T-helper 17 cell (primary cell): ENCODE results near the gene EMILIN3. TPM values are rescaled to one million over a fixed set of nuclear protein-coding genes. Genes with fewer than 3 reads are reported as not detected.

ENCODE experiments used
- ATAC-seq: fragments of 150-1000 bp; cut with Tn5 transposase; 2 replicates; pipeline ENCODE4 v1.10.0; 2021; ENCODE audit warnings: mild to moderate bottlenecking, moderate library complexity
- DNase-seq, 3 donors: peaks; one replicate each; pipeline versions ENCODE4 v3.0.0 to v3.0.0-alpha.2; 2020 to 2021
- H3K9me3 ChIP-seq: one replicate; pipeline ENCODE4 v1.7.0; 2013; ENCODE audit warnings: low read length, mild to moderate bottlenecking; ENCODE audit not compliant: control insufficient read depth, poor library complexity, severe bottlenecking
- H3K27ac Mint-ChIP-seq: one replicate; pipeline ENCODE4 v1.8.0; 2022; ENCODE audit warnings: mild to moderate bottlenecking, moderate library complexity, mixed read lengths
- H3K27me3 Mint-ChIP-seq: one replicate; pipeline ENCODE4 v1.8.0; 2022; ENCODE audit warnings: mixed read lengths
- H3K36me3 Mint-ChIP-seq: one replicate; pipeline ENCODE4 v1.8.0; 2022; ENCODE audit warnings: low read depth, mixed read lengths
- H3K4me1 Mint-ChIP-seq: one replicate; pipeline ENCODE4 v1.8.0; 2022; ENCODE audit warnings: mild to moderate bottlenecking, mixed read lengths
- H3K4me3 Mint-ChIP-seq: one replicate; pipeline ENCODE4 v1.8.0; 2022; ENCODE audit warnings: mild to moderate bottlenecking, moderate library complexity, mixed read lengths
- total RNA-seq, 4 donors: library from RNA in 2 of 4; stranded (reverse) in 2 of 4; gene quantifications; one replicate each; pipeline ENCODE4 v1.2.3 and lab custom pipeline; 2022 to 2026

The EMILIN3 gene
- total RNA-seq, 2 donors from 2014 or later, result not detected

DNA sequence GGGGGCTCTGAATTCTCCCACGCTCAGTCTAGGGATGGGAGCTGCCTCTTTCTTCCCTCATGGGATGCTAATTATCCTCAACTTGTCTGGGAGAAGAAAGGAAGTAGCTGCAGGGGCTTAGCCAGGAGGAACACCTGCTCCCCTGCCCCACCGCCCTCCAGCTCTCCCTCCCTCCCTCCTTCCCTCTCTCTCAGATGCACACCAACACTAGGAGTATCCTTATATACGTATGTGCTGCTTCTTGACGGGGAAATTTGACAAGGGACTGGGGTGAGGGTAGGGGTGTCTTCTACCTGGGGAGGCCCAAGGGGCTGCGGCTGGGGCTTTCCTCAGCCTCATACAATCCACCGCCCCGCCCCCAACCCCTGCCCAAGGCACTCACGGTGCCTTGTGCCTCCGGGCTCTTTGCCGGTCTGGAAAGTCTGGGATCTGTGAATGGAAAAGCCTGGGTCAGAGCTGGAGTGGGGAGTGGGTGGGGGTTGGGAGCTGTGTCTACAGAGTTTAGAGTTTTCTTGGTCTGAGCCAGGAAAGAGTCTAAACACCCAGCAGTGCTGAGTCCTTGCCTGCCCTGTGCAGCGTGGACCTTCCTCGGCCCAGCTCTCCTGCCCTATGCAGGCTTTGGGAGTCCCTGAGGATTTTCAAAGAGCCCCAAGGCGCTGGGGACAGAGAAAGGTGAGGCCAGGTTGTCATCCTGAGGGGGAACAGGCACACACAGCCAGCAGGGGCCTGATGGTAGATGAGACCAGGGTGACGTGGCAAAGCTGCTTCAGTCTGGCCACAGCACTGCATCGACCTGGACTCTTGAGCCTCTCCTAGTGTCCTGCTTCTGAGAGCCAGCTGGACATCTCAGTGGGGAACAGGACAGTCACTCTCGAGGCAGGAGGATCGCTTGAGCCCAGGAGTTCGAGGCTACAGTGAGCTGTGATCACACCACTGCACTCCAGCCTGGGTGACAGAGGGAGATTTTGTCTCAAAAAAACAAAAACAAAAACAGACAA lies 29.3 kb upstream of the EMILIN3 start:
- H3K9me3 ChIP-seq, result no peaks in the 10 kb centered on the region
- DNase-seq (no peak), ATAC-seq (no peak)
- no peak overlapping the region for H3K4me3 Mint-ChIP-seq
- H3K27me3 Mint-ChIP-seq, result no peaks in the 10 kb centered on the region
- H3K27ac Mint-ChIP-seq, result no peak overlapping the region
- H3K4me1 Mint-ChIP-seq, result no peaks in the 10 kb centered on the region
- H3K36me3 Mint-ChIP-seq, result no peaks in the 10 kb centered on the region

DNA sequence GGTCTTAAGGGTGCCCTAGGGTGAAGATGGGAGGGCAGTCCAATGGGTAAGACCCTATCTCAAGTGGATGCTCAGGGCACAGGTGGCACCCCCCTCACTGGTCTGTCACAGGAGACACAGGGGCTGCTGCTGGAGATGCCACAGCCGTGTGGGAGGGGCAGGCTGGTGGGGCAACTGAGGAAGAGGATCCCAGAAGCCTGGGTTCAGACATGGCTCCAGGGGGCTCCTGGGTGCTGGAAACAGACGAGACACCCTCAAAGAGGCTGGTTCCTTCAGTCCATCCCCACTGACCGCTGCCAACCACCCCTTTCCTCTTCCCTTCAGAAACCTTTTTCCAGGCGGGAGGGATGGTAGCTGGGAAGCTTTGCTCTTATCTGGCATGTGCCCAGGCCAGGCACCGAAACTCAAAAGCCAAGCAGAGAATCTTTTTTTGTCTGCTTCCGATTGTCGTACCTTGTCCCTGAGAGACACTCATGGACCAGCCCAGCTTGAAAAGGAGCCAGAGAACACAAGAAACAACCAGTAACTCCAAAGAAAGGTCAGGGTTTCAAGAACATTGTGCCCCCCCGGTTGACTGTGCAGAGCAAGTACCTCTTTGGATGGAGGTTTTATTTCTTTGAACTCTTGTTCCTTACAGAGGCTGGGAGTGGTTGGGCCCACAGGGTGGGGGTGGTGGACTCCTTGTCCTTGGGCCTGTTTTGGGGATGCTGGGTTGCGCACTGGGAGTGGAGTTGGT lies 28.5 kb upstream of the EMILIN3 start:
- DNase-seq, result no peak
- no peaks in the 10 kb centered on the region for H3K27me3 Mint-ChIP-seq
- H3K36me3 Mint-ChIP-seq, result no peaks in the 10 kb centered on the region
- no peak overlapping the region for H3K27ac Mint-ChIP-seq
- H3K9me3 ChIP-seq, result no peaks in the 10 kb centered on the region
- H3K4me1 Mint-ChIP-seq, result no peaks in the 10 kb centered on the region
- no peak for ATAC-seq
- no peak overlapping the region for H3K4me3 Mint-ChIP-seq

DNA sequence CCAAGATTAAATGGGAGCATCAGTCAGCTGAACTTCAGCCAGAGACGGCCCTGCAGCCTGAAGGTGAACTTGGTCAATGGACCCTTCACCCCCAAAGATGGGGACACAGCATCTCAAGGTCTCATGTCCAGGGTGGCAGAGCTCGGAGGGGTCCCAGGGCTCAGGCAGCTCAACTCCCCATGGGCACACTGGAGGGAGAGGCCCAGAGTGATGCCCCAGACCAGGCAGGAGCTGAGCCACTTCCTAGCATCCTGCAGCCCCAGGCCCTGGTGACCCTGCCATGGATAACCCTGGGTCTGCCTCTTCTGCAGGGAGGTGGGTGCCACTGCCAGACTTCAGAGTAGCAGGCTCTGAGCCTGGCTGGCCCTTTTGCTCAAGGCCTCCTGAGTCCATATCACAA lies 27.5 kb upstream of the EMILIN3 start:
- DNase-seq (no peak), ATAC-seq (no peak)
- H3K36me3 Mint-ChIP-seq, result no peaks in the 10 kb centered on the region
- H3K4me3 Mint-ChIP-seq, result no peak overlapping the region
- H3K9me3 ChIP-seq, result no peaks in the 10 kb centered on the region
- no peaks in the 10 kb centered on the region for H3K4me1 Mint-ChIP-seq
- H3K27ac Mint-ChIP-seq, result no peak overlapping the region
- H3K27me3 Mint-ChIP-seq, result no peaks in the 10 kb centered on the region

DNA sequence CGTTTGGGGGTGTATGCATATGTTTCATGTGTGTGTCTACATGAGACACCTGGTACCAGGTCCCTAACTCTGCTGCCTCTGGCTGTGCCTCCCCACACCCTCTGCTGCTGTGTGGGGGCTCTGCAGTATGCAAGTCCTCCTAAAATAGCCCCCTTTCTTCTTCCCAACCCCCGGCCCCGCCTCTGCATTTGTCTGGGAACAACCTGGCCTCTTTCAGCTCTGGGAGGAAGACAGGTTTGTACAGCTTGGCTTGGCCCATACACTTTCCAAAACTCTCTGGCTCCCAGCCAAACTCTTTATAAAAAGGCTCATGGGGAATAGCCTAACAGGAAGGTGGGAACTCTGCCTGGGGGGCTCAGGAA lies 27.1 kb upstream of the EMILIN3 start:
- no peak overlapping the region for H3K27ac Mint-ChIP-seq
- ATAC-seq, result no peak
- no peaks in the 10 kb centered on the region for H3K9me3 ChIP-seq
- H3K4me3 Mint-ChIP-seq, result no peak overlapping the region
- H3K36me3 Mint-ChIP-seq, result no peaks in the 10 kb centered on the region
- DNase-seq, result no peak
- H3K27me3 Mint-ChIP-seq, result no peaks in the 10 kb centered on the region
- H3K4me1 Mint-ChIP-seq, result no peaks in the 10 kb centered on the region

DNA sequence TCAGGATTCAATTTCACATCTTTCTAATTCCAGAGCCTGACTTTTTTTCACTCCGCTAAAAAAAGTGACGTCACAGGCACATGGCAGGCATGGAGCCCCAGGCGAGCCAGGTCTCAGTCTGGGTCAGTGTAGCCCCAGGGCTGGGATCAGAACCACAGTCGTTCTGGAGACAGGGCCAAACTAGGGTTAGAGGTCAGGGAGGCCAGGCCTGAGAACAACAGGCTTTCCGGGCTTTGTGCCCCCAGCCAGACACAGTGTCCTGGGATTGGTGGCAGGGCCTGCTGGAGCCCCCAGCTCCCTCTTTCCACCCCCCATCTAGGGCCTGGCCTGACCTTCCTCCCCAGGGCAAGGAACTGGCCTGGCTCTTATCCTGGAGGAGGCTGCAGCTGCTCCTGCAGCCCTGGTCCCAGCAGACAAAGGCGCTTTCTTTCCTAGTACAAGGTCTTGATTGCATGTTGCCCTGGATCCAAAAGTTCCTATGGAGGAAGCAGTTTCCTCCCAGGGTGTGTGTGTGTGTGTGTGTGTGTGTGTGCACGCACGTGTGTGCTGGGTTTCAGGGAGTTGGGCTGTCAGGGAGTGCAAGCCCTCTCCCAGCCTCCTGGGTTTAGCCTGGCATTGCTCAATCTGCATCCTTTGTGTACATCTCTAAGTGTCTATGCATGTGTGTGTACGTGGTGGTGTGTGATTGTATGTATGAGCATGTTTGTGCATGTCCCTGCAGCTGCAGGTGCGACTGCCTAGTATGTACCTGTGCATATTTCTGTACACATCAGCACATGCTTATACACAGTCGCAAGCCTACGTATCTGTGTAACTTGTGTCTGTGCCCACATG lies 26.5 kb upstream of the EMILIN3 start:
- DNase-seq (no peak), ATAC-seq (no peak)
- Mint-ChIP-seq H3K4me3 (no peak overlapping the region), H3K36me3 (no peaks in the 10 kb centered on the region), H3K4me1 (no peaks in the 10 kb centered on the region), H3K27me3 (no peaks in the 10 kb centered on the region), H3K27ac (no peak overlapping the region)
- H3K9me3 ChIP-seq, result no peaks in the 10 kb centered on the region

DNA sequence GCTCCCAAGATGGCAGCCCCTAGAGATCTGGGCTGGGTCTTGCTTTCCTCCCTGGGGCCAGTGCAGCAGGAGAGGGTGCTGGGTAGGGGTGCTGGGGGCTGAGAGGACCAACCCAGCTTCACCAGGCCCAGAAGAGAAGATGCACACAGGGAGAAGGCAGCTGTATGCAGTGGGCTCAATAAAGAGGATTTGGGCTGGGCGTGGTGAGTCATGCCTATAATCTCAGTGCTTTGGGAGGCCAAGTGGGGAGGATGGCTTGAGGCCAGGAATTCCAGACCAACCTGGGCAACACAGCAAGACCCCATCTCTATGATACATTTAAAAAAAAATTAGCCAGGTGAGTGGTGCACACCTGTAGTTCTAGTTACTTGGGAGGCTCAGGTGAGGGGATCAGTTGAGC lies 25.7 kb upstream of the EMILIN3 start:
- no peaks in the 10 kb centered on the region for H3K27me3 Mint-ChIP-seq
- H3K4me1 Mint-ChIP-seq, result no peaks in the 10 kb centered on the region
- ATAC-seq (no peak), DNase-seq (no peak)
- no peaks in the 10 kb centered on the region for H3K36me3 Mint-ChIP-seq
- no peak overlapping the region for H3K27ac Mint-ChIP-seq
- no peaks in the 10 kb centered on the region for H3K9me3 ChIP-seq
- H3K4me3 Mint-ChIP-seq, result no peak overlapping the region

DNA sequence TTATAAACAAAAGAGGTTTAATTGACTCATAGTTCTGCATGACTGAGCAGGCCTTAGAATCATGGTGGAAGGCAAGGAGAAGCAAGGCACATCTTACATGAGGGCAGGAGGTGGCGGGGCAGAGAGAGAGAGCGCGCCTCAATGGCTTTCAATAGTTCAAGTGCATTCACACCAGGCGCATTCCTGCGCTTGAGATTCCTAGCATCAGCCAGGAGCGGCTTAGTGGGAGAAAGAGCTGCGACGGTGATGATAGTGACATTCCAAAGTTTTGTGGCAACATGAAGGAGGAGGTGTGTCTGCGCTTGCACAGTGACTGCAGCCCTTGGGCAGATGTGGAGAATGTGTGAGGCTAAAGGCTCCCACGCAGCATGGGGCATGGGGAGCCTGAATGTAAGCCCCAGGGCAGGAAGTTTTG lies 25.0 kb upstream of the EMILIN3 start:
- H3K9me3 ChIP-seq, result no peaks in the 10 kb centered on the region
- no peak for ATAC-seq
- DNase-seq, result no peak
- Mint-ChIP-seq H3K4me1 (no peaks in the 10 kb centered on the region), H3K36me3 (no peaks in the 10 kb centered on the region), H3K27me3 (no peaks in the 10 kb centered on the region), H3K27ac (no peak overlapping the region), H3K4me3 (no peak overlapping the region)

DNA sequence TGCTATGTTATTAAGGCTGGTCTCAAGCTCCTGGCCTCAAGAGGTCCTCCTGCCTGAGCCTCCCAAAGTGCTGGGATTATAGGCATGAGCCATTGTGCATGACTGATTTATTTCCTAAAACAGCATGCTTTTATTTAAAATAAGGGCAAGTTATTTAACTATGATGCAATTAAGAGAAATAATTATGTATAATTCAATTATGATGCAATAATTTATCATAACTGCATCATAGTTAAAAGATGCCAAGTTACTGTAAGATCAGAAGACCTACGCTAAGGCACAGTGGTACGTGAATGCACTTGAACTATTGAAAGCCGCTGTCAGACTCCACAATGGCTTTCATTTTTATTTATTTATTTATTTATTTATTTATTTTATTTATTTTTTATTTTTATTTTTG lies 24.3 kb upstream of the EMILIN3 start:
- H3K4me3 Mint-ChIP-seq, result no peak overlapping the region
- H3K27me3 Mint-ChIP-seq, result no peaks in the 10 kb centered on the region
- no peak for DNase-seq
- no peak overlapping the region for H3K27ac Mint-ChIP-seq
- H3K36me3 Mint-ChIP-seq, result no peaks in the 10 kb centered on the region
- H3K4me1 Mint-ChIP-seq, result no peaks in the 10 kb centered on the region
- no peak for ATAC-seq
- H3K9me3 ChIP-seq, result no peaks in the 10 kb centered on the region

DNA sequence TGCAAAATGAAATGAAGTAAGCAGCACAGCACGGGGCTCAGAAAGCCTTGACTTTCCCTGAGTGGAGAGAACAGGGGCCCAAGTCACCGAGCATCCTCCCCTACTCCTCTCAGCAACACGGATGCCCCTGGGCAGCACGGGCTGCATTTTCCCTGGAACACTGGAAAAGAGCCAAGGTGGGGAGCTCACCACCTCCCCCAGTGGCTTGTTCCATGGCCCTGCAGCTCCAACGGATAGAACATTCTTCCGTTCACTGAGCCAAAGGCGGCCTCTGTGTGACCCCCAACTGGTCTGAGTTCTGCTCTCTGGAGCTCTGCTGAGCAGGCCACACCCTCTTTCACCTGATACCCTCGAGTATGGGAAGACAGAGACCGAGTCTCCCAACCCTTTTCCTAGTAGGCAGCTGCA lies 20.8 kb upstream of the EMILIN3 start:
- Mint-ChIP-seq H3K36me3 (no peaks in the 10 kb centered on the region), H3K27ac (no peak overlapping the region), H3K4me3 (no peak overlapping the region), H3K27me3 (no peaks in the 10 kb centered on the region), H3K4me1 (no peaks in the 10 kb centered on the region)
- DNase-seq (no peak), ATAC-seq (no peak)
- no peaks in the 10 kb centered on the region for H3K9me3 ChIP-seq

DNA sequence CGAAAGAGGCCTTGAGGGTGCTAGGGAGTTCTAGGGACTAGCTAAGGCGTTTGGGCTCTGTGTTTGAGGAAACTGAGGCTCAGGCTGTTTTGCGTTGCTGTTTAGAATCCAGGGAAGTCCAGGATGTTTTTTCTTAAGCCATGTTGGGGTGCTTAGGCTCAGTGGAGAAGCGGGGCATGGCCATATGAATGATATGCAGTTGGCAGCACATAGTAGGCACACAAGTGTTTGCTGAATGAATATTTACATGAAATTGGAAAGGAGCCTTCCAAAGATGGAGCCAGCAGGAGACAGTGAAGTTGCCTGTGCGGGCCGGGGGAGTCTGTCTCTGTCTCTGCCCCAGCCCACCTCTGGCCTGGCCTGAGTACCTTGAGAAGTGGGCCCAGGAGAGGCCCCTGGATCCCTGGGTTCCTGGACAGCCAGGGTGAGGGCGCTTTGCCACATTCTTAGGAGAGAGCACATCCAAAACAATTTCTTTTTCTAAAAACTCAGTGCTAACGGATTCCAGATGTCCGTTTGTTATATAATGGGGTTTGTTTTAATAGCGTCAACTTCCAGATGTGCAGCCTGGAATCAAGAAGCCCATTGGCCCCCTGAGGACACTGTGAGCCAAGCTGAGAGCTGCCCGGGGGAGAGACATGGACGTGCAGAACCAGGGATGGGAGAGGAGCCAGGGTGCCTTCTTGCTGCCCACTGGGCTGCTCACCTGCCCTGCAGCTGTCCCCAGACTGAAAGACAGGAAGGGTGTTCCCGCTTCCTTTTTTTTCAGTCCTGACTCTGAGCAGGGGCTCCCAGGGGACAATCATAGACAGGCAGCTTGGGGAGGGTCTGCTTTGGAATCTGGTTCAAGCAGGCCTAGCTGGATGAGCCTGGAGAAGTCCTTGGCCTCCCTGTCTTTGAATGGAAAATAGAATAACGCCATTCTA lies 20.1 kb upstream of the EMILIN3 start:
- no peaks in the 10 kb centered on the region for H3K36me3 Mint-ChIP-seq
- H3K4me3 Mint-ChIP-seq, result no peak overlapping the region
- no peak overlapping the region for H3K27ac Mint-ChIP-seq
- H3K9me3 ChIP-seq, result no peaks in the 10 kb centered on the region
- no peak for ATAC-seq
- H3K27me3 Mint-ChIP-seq, result no peaks in the 10 kb centered on the region
- no peak for DNase-seq
- peaks cover 2% of the 10 kb centered on the region for H3K4me1 Mint-ChIP-seq

DNA sequence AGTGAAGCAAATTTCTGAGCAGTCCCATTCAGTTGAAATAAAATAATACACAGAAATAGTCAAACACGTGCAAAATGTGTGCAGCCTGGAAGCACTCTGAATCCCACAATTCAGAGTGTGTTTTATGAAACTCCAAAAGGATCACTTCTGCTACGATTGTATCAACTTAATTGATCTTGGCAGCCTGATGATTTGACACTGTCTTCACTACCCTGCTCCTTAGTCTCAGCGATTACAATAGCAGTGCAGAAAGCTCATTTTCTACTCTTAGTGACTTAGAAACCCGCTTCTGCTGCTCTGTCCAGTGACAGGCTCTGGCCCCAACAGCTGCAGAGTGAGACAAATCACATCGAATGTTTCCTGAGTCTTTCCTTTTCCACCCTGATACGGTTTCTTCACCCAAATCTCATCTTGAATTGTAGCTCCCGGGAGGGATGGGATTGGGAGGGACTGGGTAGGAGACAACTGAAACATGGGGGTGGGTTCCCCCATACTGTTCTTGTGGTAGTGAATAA lies 16.2 kb upstream of the EMILIN3 start:
- H3K9me3 ChIP-seq, result no peaks in the 10 kb centered on the region
- Mint-ChIP-seq H3K27me3 (peaks cover 27% of the 10 kb centered on the region), H3K27ac (no peak overlapping the region), H3K4me3 (no peak overlapping the region), H3K4me1 (peaks cover 10% of the 10 kb centered on the region), H3K36me3 (no peaks in the 10 kb centered on the region)
- ATAC-seq, result no peak
- DNase-seq, result no peak

DNA sequence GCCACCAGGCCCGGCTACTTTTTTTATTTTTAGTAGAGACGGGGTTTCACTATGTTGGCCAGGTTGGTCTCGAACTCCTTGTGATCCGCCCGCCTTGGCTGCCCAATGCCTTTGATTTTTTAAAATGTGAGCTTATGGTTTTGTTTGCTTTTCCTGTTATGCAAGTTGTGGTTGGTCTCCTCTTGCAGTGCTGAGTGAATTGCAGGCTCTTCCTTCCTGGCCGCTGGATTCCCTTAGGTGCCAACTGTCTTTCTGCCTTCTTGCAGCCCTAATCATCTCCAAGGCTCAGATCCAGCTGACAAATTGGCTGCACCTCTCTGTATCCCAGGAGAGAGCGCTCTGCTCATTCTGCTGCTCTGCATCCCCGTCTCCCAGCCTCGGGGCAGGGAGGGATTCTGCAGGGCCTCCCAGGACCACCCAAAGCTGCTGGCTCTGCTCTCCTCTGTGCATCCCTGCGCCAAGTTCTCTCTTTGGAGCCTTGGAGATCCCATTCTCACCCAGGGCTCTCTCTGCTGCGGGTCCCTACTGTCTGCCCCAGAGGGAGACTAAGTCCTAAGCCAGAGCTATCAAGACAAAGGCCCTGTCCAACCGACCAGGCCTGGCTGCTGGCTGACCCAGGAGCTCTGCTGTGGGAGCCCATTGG lies 14.1 kb upstream of the EMILIN3 start:
- peaks cover 49% of the 10 kb centered on the region for H3K27me3 Mint-ChIP-seq
- peaks cover 3% of the 10 kb centered on the region for H3K36me3 Mint-ChIP-seq
- DNase-seq (no peak), ATAC-seq (no peak)
- no peak overlapping the region for H3K27ac Mint-ChIP-seq
- no peaks in the 10 kb centered on the region for H3K9me3 ChIP-seq
- no peak overlapping the region for H3K4me3 Mint-ChIP-seq
- H3K4me1 Mint-ChIP-seq, result peaks cover 12% of the 10 kb centered on the region
